Stimulated activated CD4-positive, alpha-beta T cell treated with anti-CD3 and anti-CD28 coated beads, Interleukin-2, amount 100 ng/mL, for 48 hours (primary cell): ENCODE measurements around the gene EVI5L.
"Not testable (repeated sequence)": the region's sequence is repeated elsewhere in the genome, so short reads cannot be mapped to it uniquely, and the experiment has no call there.

Experiments used
- DNase-seq, 2 donors: peaks; one replicate each; pipeline ENCODE4 v3.0.0-alpha.2; 2020

The EVI5L gene

GRCh38 chr19:7848779-7849457, 18.9 kb downstream of the EVI5L start:
- DNase-seq = no peak

GRCh38 chr19:7849631-7849999, 19.6 kb downstream of the EVI5L start:
- no peak for DNase-seq

GRCh38 chr19:7850000-7850813, 20.2 kb downstream of the EVI5L start:
- no peak for DNase-seq

GRCh38 chr19:7850945-7851622, 21.1 kb downstream of the EVI5L start:
- no peak for DNase-seq

GRCh38 chr19:7851623-7852500, 21.8 kb downstream of the EVI5L start:
- DNase-seq = no peak

- DNase-seq = peak; percentile 59 to 66
Measured at GRCh38 chr19:7852851-7853769, 23.1 kb downstream of the EVI5L start.

- no peak for DNase-seq
Measured at GRCh38 chr19:7853770-7854128, 23.7 kb downstream of the EVI5L start.

GRCh38 chr19:7855426-7856108, 25.5 kb downstream of the EVI5L start:
- DNase-seq = no peak

GRCh38 chr19:7856109-7856591, 26.1 kb downstream of the EVI5L start:
- DNase-seq = no peak

- no peak for DNase-seq
Measured at GRCh38 chr19:7856679-7857663, 27.0 kb downstream of the EVI5L start.

- DNase-seq = no peak
Measured at GRCh38 chr19:7857727-7858108, 27.7 kb downstream of the EVI5L start.

- no peak for DNase-seq
Measured at GRCh38 chr19:7858109-7858770, 28.2 kb downstream of the EVI5L start.

- DNase-seq = not testable (repeated sequence)
Measured at GRCh38 chr19:7859087-7859486, 29.1 kb downstream of the EVI5L start.

- DNase-seq = no peak
Measured at GRCh38 chr19:7859831-7860713, 30.1 kb downstream of the EVI5L start.

- DNase-seq = no peak
Measured at GRCh38 chr19:7860714-7861618, 30.9 kb downstream of the EVI5L start.

- DNase-seq = no peak
Measured at GRCh38 chr19:7861619-7862412, 31.8 kb downstream of the EVI5L start.
